OCI-LY7 (cell line): ENCODE measurements around the gene EPB41L4A.

Source experiments
- EZH2phosphoT487 ChIP-seq: fragments of 200-600 bp; sonication (generic); IDR thresholded peaks from 2 replicates; pipeline ENCODE4 v1.6.1; 2018; ENCODE audit warnings: low read depth, borderline replicate concordance, mild to moderate bottlenecking, mixed run types, antibody characterized with exemption, low read length, moderate library complexity, mixed read lengths
- TF ChIP-seq, protein P1 (sequence below): fragments of 200-600 bp; sonication (generic); conservative IDR thresholded peaks from 2 replicates; pipeline ENCODE4 v1.5.1; 2014; ENCODE audit warnings: mild to moderate bottlenecking, antibody characterized with exemption, low read length, moderate library complexity, mixed read lengths

- TF ChIP-seq, protein P1, sequence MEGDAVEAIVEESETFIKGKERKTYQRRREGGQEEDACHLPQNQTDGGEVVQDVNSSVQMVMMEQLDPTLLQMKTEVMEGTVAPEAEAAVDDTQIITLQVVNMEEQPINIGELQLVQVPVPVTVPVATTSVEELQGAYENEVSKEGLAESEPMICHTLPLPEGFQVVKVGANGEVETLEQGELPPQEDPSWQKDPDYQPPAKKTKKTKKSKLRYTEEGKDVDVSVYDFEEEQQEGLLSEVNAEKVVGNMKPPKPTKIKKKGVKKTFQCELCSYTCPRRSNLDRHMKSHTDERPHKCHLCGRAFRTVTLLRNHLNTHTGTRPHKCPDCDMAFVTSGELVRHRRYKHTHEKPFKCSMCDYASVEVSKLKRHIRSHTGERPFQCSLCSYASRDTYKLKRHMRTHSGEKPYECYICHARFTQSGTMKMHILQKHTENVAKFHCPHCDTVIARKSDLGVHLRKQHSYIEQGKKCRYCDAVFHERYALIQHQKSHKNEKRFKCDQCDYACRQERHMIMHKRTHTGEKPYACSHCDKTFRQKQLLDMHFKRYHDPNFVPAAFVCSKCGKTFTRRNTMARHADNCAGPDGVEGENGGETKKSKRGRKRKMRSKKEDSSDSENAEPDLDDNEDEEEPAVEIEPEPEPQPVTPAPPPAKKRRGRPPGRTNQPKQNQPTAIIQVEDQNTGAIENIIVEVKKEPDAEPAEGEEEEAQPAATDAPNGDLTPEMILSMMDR: no peak
- TF ChIP-seq EZH2phosphoT487: no peak
Measured at GRCh38 chr5:112331892-112332291, 87.2 kb downstream of the EPB41L4A start.
